ENCODE measurements around the gene DLG1.

The DLG1 gene

GRCh38 chr3:197011780-197012539 lies 286.5 kb downstream of the DLG1 start:
- TF ChIP-seq POLR2AphosphoS5 (IDR thresholded peaks at IDR 0.05; ENCODE audit: low read depth, low read length) (no peak), REST (IDR thresholded peaks at IDR 0.05; ENCODE audit: insufficient read depth in 1 of 2, low read depth in 2 of 2, low read length in 2 of 2) (no peak), SIN3A (IDR thresholded peaks at IDR 0.05; ENCODE audit: borderline replicate concordance, insufficient read depth, low read length) (no peak), FOXP2 (optimal IDR thresholded peaks at IDR 0.05; ENCODE audit: borderline replicate concordance, extremely low read depth, extremely low read length, insufficient read depth) (no peak), TAF1 (IDR thresholded peaks at IDR 0.05; ENCODE audit: borderline replicate concordance, insufficient read depth, low read length) (no peak)

- TF ChIP-seq POLR2AphosphoS5 (IDR thresholded peaks at IDR 0.05; ENCODE audit: low read depth, low read length) (no peak), REST (IDR thresholded peaks at IDR 0.05; ENCODE audit: insufficient read depth in 1 of 2, low read depth in 2 of 2, low read length in 2 of 2) (no peak), FOXP2 (optimal IDR thresholded peaks at IDR 0.05; ENCODE audit: borderline replicate concordance, extremely low read depth, extremely low read length, insufficient read depth) (no peak), TAF1 (IDR thresholded peaks at IDR 0.05; ENCODE audit: borderline replicate concordance, insufficient read depth, low read length) (no peak), SIN3A (IDR thresholded peaks at IDR 0.05; ENCODE audit: borderline replicate concordance, insufficient read depth, low read length) (no peak)
Observed at GRCh38 chr3:197010556-197011351, 287.7 kb downstream of the DLG1 start.

GRCh38 chr3:197009532-197010019 lies 288.8 kb downstream of the DLG1 start:
- TF ChIP-seq TAF1 (IDR thresholded peaks at IDR 0.05; ENCODE audit: borderline replicate concordance, insufficient read depth, low read length): no peak
- TF ChIP-seq FOXP2 (optimal IDR thresholded peaks at IDR 0.05; ENCODE audit: borderline replicate concordance, extremely low read depth, extremely low read length, insufficient read depth): no peak
- no peak for TF ChIP-seq SIN3A (IDR thresholded peaks at IDR 0.05; ENCODE audit: borderline replicate concordance, insufficient read depth, low read length)
- no peak for TF ChIP-seq REST (IDR thresholded peaks at IDR 0.05; ENCODE audit: insufficient read depth in 1 of 2, low read depth in 2 of 2, low read length in 2 of 2)
- no peak for TF ChIP-seq POLR2AphosphoS5 (IDR thresholded peaks at IDR 0.05; ENCODE audit: low read depth, low read length)

- no peak for TF ChIP-seq TAF1 (IDR thresholded peaks at IDR 0.05; ENCODE audit: borderline replicate concordance, insufficient read depth, low read length)
Observed at GRCh38 chr3:197008436-197009209, 289.8 kb downstream of the DLG1 start.

- no peak for TF ChIP-seq SIN3A (IDR thresholded peaks at IDR 0.05; ENCODE audit: borderline replicate concordance, insufficient read depth, low read length)
Observed at GRCh38 chr3:197007953-197008352, 290.5 kb downstream of the DLG1 start.
